IMR-90 (cell line): ENCODE results near the gene GABRP. TPM values are rescaled to one million over a fixed set of nuclear protein-coding genes. Genes with fewer than 3 reads are reported as not detected.

Experiments
- ATAC-seq: fragments of 200-7000 bp; cut with Tn5 transposase; 2 replicates; pipeline ENCODE4 v1.9.1; 2020; ENCODE audit warnings: low read depth, mild to moderate bottlenecking, moderate library complexity
- BruUV-seq: library from RNA; stranded (reverse); fragments of 400-500 nt; replicated peaks from 2 replicates; lab custom pipeline; 2021; lab: Mats Ljungman, UMichigan
- CTCF ChIA-PET: fragments of 300-600 bp; formaldehyde crosslinking; extraction: SDS; loops from one replicate; lab custom pipeline; 2021; ENCODE audit warnings: antibody characterized with exemption; lab: Yijun Ruan, JAX
- POLR2A ChIA-PET: fragments of 300-600 bp; sonication (Branson Sonifier 250); formaldehyde crosslinking; loops from one replicate; lab custom pipeline; 2022; ENCODE audit warnings: antibody characterized with exemption; ENCODE audit not compliant: unreplicated experiment; lab: Charles Lee
- DNase-seq: peaks from one replicate; pipeline ENCODE4 v3.0.0; 2013
- H2AFZ ChIP-seq: replicated peaks from 2 replicates; pipeline ENCODE3; 2013; ENCODE audit warnings: low read length, mild to moderate bottlenecking; ENCODE audit not compliant: poor library complexity
- H2AK5ac ChIP-seq: 2 replicates; pipeline ENCODE4 v1.6.1; 2013; ENCODE audit warnings: low read depth, low read length, inconsistent platforms
- H2AK9ac ChIP-seq: replicated peaks from 2 replicates; pipeline ENCODE3; 2013; ENCODE audit warnings: mild to moderate bottlenecking, low read depth, low read length, moderate library complexity; ENCODE audit not compliant: poor library complexity
- H2BK120ac ChIP-seq: 2 replicates; pipeline ENCODE4 v1.6.1; 2013; ENCODE audit warnings: low read depth, low read length, inconsistent platforms
- H2BK15ac ChIP-seq: 3 replicates; pipeline ENCODE4 v1.6.1; 2013; ENCODE audit warnings: low read depth, low read length, inconsistent platforms
- H2BK20ac ChIP-seq: 2 replicates; pipeline ENCODE4 v1.6.1; 2013; ENCODE audit warnings: low read depth, mild to moderate bottlenecking, inconsistent platforms, low read length, moderate library complexity
- H2BK5ac ChIP-seq: 2 replicates; pipeline ENCODE4 v1.6.1; 2013; ENCODE audit warnings: mild to moderate bottlenecking, low read depth, low read length, inconsistent platforms; ENCODE audit not compliant: poor library complexity, severe bottlenecking
- H3K14ac ChIP-seq: replicated peaks from 2 replicates; pipeline ENCODE4 v1.6.1; 2013; ENCODE audit warnings: low read depth, low read length, inconsistent platforms
- H3K18ac ChIP-seq: 2 replicates; pipeline ENCODE4 v1.6.1; 2013; ENCODE audit warnings: low read depth, low read length, control low read depth
- H3K23ac ChIP-seq: 2 replicates; pipeline ENCODE4 v1.6.1; 2013; ENCODE audit warnings: low read depth, low read length, inconsistent platforms
- H3K27ac ChIP-seq: 2 replicates; pipeline ENCODE4 v1.5.1; 2013; ENCODE audit warnings: mild to moderate bottlenecking, control low read depth, low read length; ENCODE audit not compliant: insufficient read depth
- H3K27me3 ChIP-seq: 2 replicates; pipeline ENCODE4 v1.6.1; 2013; ENCODE audit warnings: low read length; ENCODE audit not compliant: control insufficient read depth, insufficient read depth
- H3K36me3 ChIP-seq: 2 replicates; pipeline ENCODE4 v1.6.1; 2013; ENCODE audit warnings: low read length, mixed read lengths; ENCODE audit not compliant: control insufficient read depth, insufficient read depth
- H3K4ac ChIP-seq: 2 replicates; pipeline ENCODE4 v1.6.1; 2013; ENCODE audit warnings: low read depth, low read length, inconsistent platforms
- H3K4me1 ChIP-seq: 2 replicates; pipeline ENCODE4 v1.6.1; 2013; ENCODE audit warnings: low read length, mixed read lengths; ENCODE audit not compliant: control insufficient read depth, insufficient read depth
- H3K4me2 ChIP-seq: 2 replicates; pipeline ENCODE4 v1.6.1; 2013; ENCODE audit warnings: low read depth, mild to moderate bottlenecking, control low read depth, low read length, moderate library complexity
- H3K4me3 ChIP-seq: 2 replicates; pipeline ENCODE4 v1.5.1; 2013; ENCODE audit warnings: low read depth, mild to moderate bottlenecking, control low read depth, low read length, moderate library complexity; ENCODE audit not compliant: insufficient read depth
- H3K56ac ChIP-seq: 2 replicates; pipeline ENCODE4 v1.6.1; 2013; ENCODE audit warnings: low read length, inconsistent platforms; ENCODE audit not compliant: insufficient read depth; ENCODE audit errors: extremely low read depth
- H3K79me1 ChIP-seq, 2 experiments: 2 replicates each; pipeline ENCODE4 v1.6.1; 2013; ENCODE audit warnings: low read length in 2 of 2, inconsistent platforms in 1 of 2, low read depth in 1 of 2
- H3K9ac ChIP-seq: 2 replicates; pipeline ENCODE4 v1.6.1; 2013; ENCODE audit warnings: low read depth, low read length, control low read depth
- H3K9me1 ChIP-seq: 2 replicates; pipeline ENCODE4 v1.6.1; 2013; ENCODE audit warnings: low read length, inconsistent platforms; ENCODE audit not compliant: insufficient read depth
- H3K9me3 ChIP-seq: 2 replicates; pipeline ENCODE4 v1.6.1; 2013; ENCODE audit warnings: low read length; ENCODE audit not compliant: control insufficient read depth, insufficient read depth
- H4K20me1 ChIP-seq: 2 replicates; pipeline ENCODE4 v1.6.1; 2013; ENCODE audit warnings: low read length, inconsistent platforms; ENCODE audit not compliant: insufficient read depth
- H4K5ac ChIP-seq: 2 replicates; pipeline ENCODE4 v1.6.1; 2013; ENCODE audit warnings: mild to moderate bottlenecking, low read depth, low read length, control low read depth
- H4K8ac ChIP-seq, 2 experiments: 2 replicates each; pipeline ENCODE4 v1.6.1; 2013; ENCODE audit warnings: low read depth in 2 of 2, low read length in 2 of 2, control low read depth in 1 of 2, inconsistent platforms in 1 of 2
- H4K91ac ChIP-seq: 2 replicates; pipeline ENCODE4 v1.6.1; 2013; ENCODE audit warnings: low read depth, low read length, inconsistent platforms; ENCODE audit not compliant: insufficient read depth
- FOS ChIP-seq: fragments of 150-350 bp; IDR thresholded peaks from 2 replicates; pipeline ENCODE4 v1.6.1; 2016; ENCODE audit warnings: low read depth, low read length
- MAFK ChIP-seq: IDR thresholded peaks from 2 replicates; pipeline ENCODE4 v1.6.1; 2012; ENCODE audit warnings: low read depth, low read length, improper control_type of control experiment
- NFE2L2 ChIP-seq: fragments of 150-350 bp; IDR thresholded peaks from 2 replicates; pipeline ENCODE4 v1.6.1; 2016; ENCODE audit warnings: low read depth, mild to moderate bottlenecking, low read length
- POLR2A ChIP-seq: IDR thresholded peaks from 2 replicates; pipeline ENCODE4 v1.6.1; 2012; ENCODE audit warnings: mild to moderate bottlenecking, low read depth, low read length
- SMC3 ChIP-seq: fragments of 150-350 bp; IDR thresholded peaks from 2 replicates; pipeline ENCODE4 v1.6.1; 2016; ENCODE audit warnings: low read depth, mild to moderate bottlenecking, antibody characterized with exemption, low read length, moderate library complexity
- USF2 ChIP-seq: fragments of 150-350 bp; IDR thresholded peaks from 2 replicates; pipeline ENCODE4 v1.6.1; 2017; ENCODE audit warnings: mild to moderate bottlenecking, antibody characterized with exemption, low read length, low read depth
- WGBS, 2 experiments: methylation state at CpG; one replicate each; pipeline versions ENCODE4 v1.1.5 to v1.1.7; 2013; ENCODE audit warnings: missing lambda C conversion rate in 2 of 2; ENCODE audit not compliant: insufficient read length in 1 of 2; ENCODE audit errors: extremely low coverage in 2 of 2; 5-methylcytosine and 5-hydroxymethylcytosine counted together
- dilution Hi-C: fragments of 300-500 bp; cut with HindIII; formaldehyde crosslinking; loops from one replicate; pipeline ENCODE4 v1.14.3; 2018; ENCODE audit warnings: low sequenced_read_pairs; ENCODE audit not compliant: unreplicated experiment
- in situ Hi-C: fragments of 300-500 bp; cut with MboI; formaldehyde crosslinking; loops from 3 replicates; pipeline ENCODE4 v1.14.3; 2019; ENCODE audit warnings: low sequenced_read_pairs, inconsistent platforms, mixed read lengths
- intact Hi-C: fragments of 100-400 bp; cut with micrococcal nuclease; formaldehyde crosslinking; loops from 2 replicates; pipeline ENCODE4 v1.10.0; 2022
- polyA plus RNA-seq, 3 experiments: library from polyadenylated mRNA; depleted of rRNA; stranded (reverse); fragments of >200 nt; gene quantifications; 2 replicates each; pipeline ENCODE4 v1.2.3, GENCODE V29; 2012; ENCODE audit warnings: low replicate concordance in 1 of 3
- total RNA-seq: library from RNA; depleted of rRNA; stranded (reverse); fragments of >200 nt; gene quantifications from 2 replicates; pipeline ENCODE4 v1.2.3, GENCODE V29; 2012
- TF ChIP-seq, protein P1 (sequence below): fragments of 150-350 bp; IDR thresholded peaks from 2 replicates; pipeline ENCODE4 v1.6.1; 2016; ENCODE audit warnings: low read depth, mild to moderate bottlenecking, low read length, moderate library complexity, borderline replicate concordance

The GABRP gene
- total and polyA plus RNA-seq, 2 of the 4 experiments (the other 2 are of a cell fraction), result not detected

GRCh38 chr5:170849374-170849773 is 65.8 kb downstream of the GABRP start:
- no peak for TF ChIP-seq USF2
- TF ChIP-seq SMC3, result no peak
- TF ChIP-seq MAFK, result no peak
- no peak for TF ChIP-seq NFE2L2
- TF ChIP-seq POLR2A, result no peak
- TF ChIP-seq FOS, result no peak
- TF ChIP-seq, protein P1, sequence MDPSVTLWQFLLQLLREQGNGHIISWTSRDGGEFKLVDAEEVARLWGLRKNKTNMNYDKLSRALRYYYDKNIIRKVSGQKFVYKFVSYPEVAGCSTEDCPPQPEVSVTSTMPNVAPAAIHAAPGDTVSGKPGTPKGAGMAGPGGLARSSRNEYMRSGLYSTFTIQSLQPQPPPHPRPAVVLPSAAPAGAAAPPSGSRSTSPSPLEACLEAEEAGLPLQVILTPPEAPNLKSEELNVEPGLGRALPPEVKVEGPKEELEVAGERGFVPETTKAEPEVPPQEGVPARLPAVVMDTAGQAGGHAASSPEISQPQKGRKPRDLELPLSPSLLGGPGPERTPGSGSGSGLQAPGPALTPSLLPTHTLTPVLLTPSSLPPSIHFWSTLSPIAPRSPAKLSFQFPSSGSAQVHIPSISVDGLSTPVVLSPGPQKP, result no peak
- ChIA-PET CTCF (no interaction called here), POLR2A (no interaction called here)
- no peak overlapping the region for H3K56ac ChIP-seq
- no peak overlapping the region for H3K4me2 ChIP-seq
- H2BK120ac ChIP-seq, result no peak overlapping the region
- peaks cover 2% of the 10 kb centered on the region; the same call in 1 of the 2 replicates for H3K9me1 ChIP-seq
- in situ Hi-C loops, result no loop called here
- H2BK20ac ChIP-seq, result no peak overlapping the region
- H3K14ac ChIP-seq, result no peak overlapping the region
- no peak overlapping the region for H4K8ac ChIP-seq
- H2AFZ ChIP-seq, result no peak overlapping the region
- H2AK9ac ChIP-seq, result no peak overlapping the region
- intact Hi-C loops, result no loop called here
- no peaks in the 10 kb centered on the region for H4K20me1 ChIP-seq
- H3K18ac ChIP-seq, result no peak overlapping the region
- no peak for DNase-seq
- no peaks in the 10 kb centered on the region for H3K27me3 ChIP-seq
- H3K36me3 ChIP-seq, result no peaks in the 10 kb centered on the region
- H2BK5ac ChIP-seq, result no peak overlapping the region
- no peak overlapping the region for H3K4me3 ChIP-seq
- H2AK5ac ChIP-seq, result no peak overlapping the region
- whole genome bisulfite sequencing, 2 experiments, result no CpG with 5 or more reads among the region's 2 CpGs
- H3K4me1 ChIP-seq, result peaks cover 4% of the 10 kb centered on the region
- no peak overlapping the region for H4K91ac ChIP-seq
- no peaks in the 10 kb centered on the region for H3K9me3 ChIP-seq
- no peaks in the 10 kb centered on the region for H3K79me1 ChIP-seq
- H3K23ac ChIP-seq, result no peak overlapping the region
- dilution Hi-C loops, result no loop called here
- ATAC-seq, result no peak
- H3K9ac ChIP-seq, result no peak overlapping the region
- H4K5ac ChIP-seq, result no peak overlapping the region
- H3K4ac ChIP-seq, result no peak overlapping the region
- no TSS peak for BruUV-seq
- H2BK15ac ChIP-seq, result no peak overlapping the region
- H3K27ac ChIP-seq, result no peak overlapping the region
